Tibial nerve (tissue), 4 donors: ENCODE results near the gene CORO2A. TPM values are rescaled to one million over a fixed set of nuclear protein-coding genes. Genes with fewer than 3 reads are reported as not detected.
"Not testable (repeated sequence)": the region's sequence is repeated elsewhere in the genome, so short reads cannot be mapped to it uniquely, and the experiment has no call there.

Source experiments
- DNase-seq, 2 donors: peaks; one replicate each; pipeline ENCODE4 v3.0.0-alpha.2; 2019; ENCODE audit warnings: low spot score in 2 of 2
- H3K27ac ChIP-seq, 4 donors: fragments of 200-600 bp; sonication (generic) in 3 of 4; one replicate each; pipeline ENCODE4 v1.5.1; 2017 to 2019; ENCODE audit warnings: mild to moderate bottlenecking in 1 of 4
- H3K27me3 ChIP-seq, 2 donors: fragments of 200-600 bp; sonication (generic) in 1 of 2; one replicate each; pipeline versions ENCODE4 v1.5.1 to v1.6.0; 2017 to 2019
- H3K36me3 ChIP-seq, 3 donors: fragments of 200-600 bp; sonication (generic); one replicate each; pipeline ENCODE4 v1.5.1; 2018 to 2019
- H3K4me1 ChIP-seq, 4 donors: fragments of 200-600 bp; sonication (generic) in 3 of 4; one replicate each; pipeline ENCODE4 v1.5.1; 2017 to 2019
- H3K4me3 ChIP-seq, 4 donors: fragments of 200-600 bp; sonication (generic) in 3 of 4; one replicate each; pipeline ENCODE4 v1.5.1; 2017 to 2019; ENCODE audit warnings: mild to moderate bottlenecking in 1 of 4, moderate library complexity in 1 of 4
- H3K9me3 ChIP-seq, 4 donors: fragments of 200-600 bp; sonication (generic) in 3 of 4; one replicate each; pipeline ENCODE4 v1.5.1; 2017 to 2019
- CTCF ChIP-seq, 5 experiments: fragments of 200-600 bp in 3 of 5; fragments of 450-650 bp in 2 of 5; sonication (generic) in 3 of 5; IDR thresholded peaks; one replicate each; pipeline ENCODE4 v1.5.1; 2016 to 2019; ENCODE audit warnings: antibody characterized with exemption in 5 of 5, mild to moderate bottlenecking in 3 of 5, moderate library complexity in 2 of 5
- EP300 ChIP-seq, 2 donors: sonication (generic); formaldehyde crosslinking; IDR thresholded peaks; one replicate each; pipeline ENCODE4 v1.6.1; 2017; ENCODE audit warnings: antibody characterized with exemption in 2 of 2, mild to moderate bottlenecking in 1 of 2
- POLR2A ChIP-seq, 2 donors: fragments of 450-650 bp; IDR thresholded peaks; one replicate each; pipeline ENCODE4 v1.6.1; 2017; ENCODE audit warnings: antibody characterized with exemption in 2 of 2, mild to moderate bottlenecking in 2 of 2, moderate library complexity in 2 of 2
- WGBS, 2 donors: methylation state at CpG; one replicate each; pipeline ENCODE4 v1.1.5; 2018; 5-methylcytosine and 5-hydroxymethylcytosine counted together
- total RNA-seq, 4 donors: library from RNA; depleted of rRNA; stranded (reverse); fragments of >200 nt; gene quantifications; one replicate each; pipeline ENCODE4 v1.1.0, GENCODE V29; 2016

Gene CORO2A
- total RNA-seq, 4 donors from 2014 or later = 1.9 to 3.3 (median 3.2) TPM

- H3K36me3 ChIP-seq = no peaks in the 10 kb centered on the region
- no peak for TF ChIP-seq EP300 (IDR thresholded peaks at IDR 0.05)
- no peak for TF ChIP-seq POLR2A (IDR thresholded peaks at IDR 0.05)
- TF ChIP-seq CTCF (IDR thresholded peaks at IDR 0.05) = no peak
- 85 to 88% methylated on average over 16 of the region's 16 CpGs for WGBS, 2 donors
- H3K4me3 ChIP-seq = no peak overlapping the region
- no peaks in the 10 kb centered on the region for H3K4me1 ChIP-seq
- no peak for DNase-seq
- H3K27ac ChIP-seq = no peak overlapping the region
- no peaks in the 10 kb centered on the region for H3K9me3 ChIP-seq
- H3K27me3 ChIP-seq = no peaks in the 10 kb centered on the region
Observed at GRCh38 chr9:98178874-98179850, 13.3 kb downstream of the CORO2A start.

GRCh38 chr9:98176391-98177259, 15.8 kb downstream of the CORO2A start:
- DNase-seq = no peak

GRCh38 chr9:98175762-98176161, 16.7 kb downstream of the CORO2A start:
- no peaks in the 10 kb centered on the region for H3K27me3 ChIP-seq
- H3K36me3 ChIP-seq = no peaks in the 10 kb centered on the region
- H3K9me3 ChIP-seq = no peaks in the 10 kb centered on the region
- H3K4me1 ChIP-seq = peaks cover 0 to 4% (median 0%) of the 10 kb centered on the region in 4 donors
- H3K4me3 ChIP-seq = no peak overlapping the region
- 86 to 98% methylated on average over 3 of the region's 3 CpGs for WGBS, 2 donors
- no peak for TF ChIP-seq CTCF (IDR thresholded peaks at IDR 0.05)
- TF ChIP-seq POLR2A (IDR thresholded peaks at IDR 0.05) = no peak
- no peak overlapping the region for H3K27ac ChIP-seq
- DNase-seq = no peak

More at GRCh38 chr9:98176391-98177259, 15.8 kb downstream of the CORO2A start:
- no peak for TF ChIP-seq EP300 (IDR thresholded peaks at IDR 0.05)
- no peak for TF ChIP-seq POLR2A (IDR thresholded peaks at IDR 0.05)
- no peak for TF ChIP-seq CTCF (IDR thresholded peaks at IDR 0.05)
- Histone ChIP-seq H3K27ac (no peak overlapping the region), H3K4me1 (no peaks in the 10 kb centered on the region), H3K27me3 (no peaks in the 10 kb centered on the region), H3K9me3 (no peaks in the 10 kb centered on the region), H3K36me3 (no peaks in the 10 kb centered on the region), H3K4me3 (no peak overlapping the region)
- 78 to 83% methylated on average over 9 of the region's 9 CpGs for WGBS, 2 donors

- WGBS, 2 donors = 35 to 39% methylated on average over 6 of the region's 6 CpGs
- no peak overlapping the region for H3K4me3 ChIP-seq
- no peak for DNase-seq
- TF ChIP-seq EP300 (IDR thresholded peaks at IDR 0.05) (no peak), POLR2A (IDR thresholded peaks at IDR 0.05) (no peak)
- peaks cover 0 to 4% (median 0%) of the 10 kb centered on the region in 4 donors for H3K4me1 ChIP-seq
- H3K27ac ChIP-seq = no peak overlapping the region
- no peaks in the 10 kb centered on the region for H3K9me3 ChIP-seq
- no peaks in the 10 kb centered on the region for H3K27me3 ChIP-seq
- no peaks in the 10 kb centered on the region for H3K36me3 ChIP-seq
Observed at GRCh38 chr9:98175028-98175569, 17.3 kb downstream of the CORO2A start.

GRCh38 chr9:98174502-98174918, 17.9 kb downstream of the CORO2A start:
- not testable (repeated sequence) for DNase-seq, H3K27me3 ChIP-seq, H3K27ac ChIP-seq, H3K4me1 ChIP-seq, H3K9me3 ChIP-seq, H3K4me3 ChIP-seq, H3K36me3 ChIP-seq
- WGBS, 2 donors = 75 to 78% methylated on average over 5 of the region's 5 CpGs
- peak in 1 of 2 donors; percentile 28 for TF ChIP-seq EP300 (IDR thresholded peaks at IDR 0.05)
